WERI-Rb-1 (cell line): ENCODE measurements around the gene WDPCP.

ENCODE experiments used
- DNase-seq: peaks from one replicate; pipeline ENCODE4 v3.0.0-alpha.2; 2020
- H3K27ac ChIP-seq: fragments of 250-450 bp; sonication (Bioruptor Pico); 2 replicates; pipeline ENCODE4 v1.5.1; 2020; ENCODE audit warnings: mild to moderate bottlenecking, moderate library complexity
- H3K27me3 ChIP-seq: fragments of 250-450 bp; sonication (Bioruptor Pico); 2 replicates; pipeline ENCODE4 v1.5.1; 2021; ENCODE audit warnings: mild to moderate bottlenecking, low read depth, moderate library complexity; ENCODE audit not compliant: insufficient read depth, severe bottlenecking
- H3K36me3 ChIP-seq: fragments of 250-450 bp; sonication (Bioruptor Pico); 2 replicates; pipeline ENCODE4 v1.5.1; 2020; ENCODE audit warnings: mild to moderate bottlenecking, moderate library complexity
- H3K4me3 ChIP-seq: 2 replicates; pipeline ENCODE4 v1.5.1; 2011; ENCODE audit warnings: low read depth, mild to moderate bottlenecking, control low read depth, low read length
- H3K9me3 ChIP-seq: fragments of 250-450 bp; sonication (Bioruptor Pico); 2 replicates; pipeline ENCODE4 v1.5.1; 2021; ENCODE audit warnings: mild to moderate bottlenecking, moderate library complexity; ENCODE audit not compliant: severe bottlenecking
- TF ChIP-seq, protein P1 (sequence below): IDR thresholded peaks from 2 replicates; pipeline ENCODE4 v1.5.1; 2011; ENCODE audit warnings: low read depth, mild to moderate bottlenecking, control low read depth, inconsistent platforms, low read length

The WDPCP gene

DNA sequence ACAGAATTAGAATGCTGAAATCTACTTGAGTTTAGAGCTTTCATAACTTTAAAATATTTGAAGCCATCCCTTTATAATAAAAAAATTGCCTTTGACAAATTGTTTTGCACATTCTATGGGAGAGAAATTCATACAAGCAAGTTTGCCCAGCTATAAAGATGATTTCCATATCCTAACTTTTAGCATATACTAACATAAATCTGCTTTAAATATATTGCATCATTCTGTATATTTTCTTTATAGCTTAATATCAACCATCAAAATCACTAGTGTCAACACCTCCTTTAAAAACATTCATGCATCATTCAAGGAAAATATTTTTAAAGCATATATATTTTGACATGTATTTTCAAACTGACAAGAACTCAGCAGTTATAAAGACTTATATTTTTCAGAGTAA, 49.9 kb downstream of the WDPCP start:
- Histone ChIP-seq H3K36me3 (no peaks in the 10 kb centered on the region), H3K27ac (no peak overlapping the region)
- TF ChIP-seq, protein P1, sequence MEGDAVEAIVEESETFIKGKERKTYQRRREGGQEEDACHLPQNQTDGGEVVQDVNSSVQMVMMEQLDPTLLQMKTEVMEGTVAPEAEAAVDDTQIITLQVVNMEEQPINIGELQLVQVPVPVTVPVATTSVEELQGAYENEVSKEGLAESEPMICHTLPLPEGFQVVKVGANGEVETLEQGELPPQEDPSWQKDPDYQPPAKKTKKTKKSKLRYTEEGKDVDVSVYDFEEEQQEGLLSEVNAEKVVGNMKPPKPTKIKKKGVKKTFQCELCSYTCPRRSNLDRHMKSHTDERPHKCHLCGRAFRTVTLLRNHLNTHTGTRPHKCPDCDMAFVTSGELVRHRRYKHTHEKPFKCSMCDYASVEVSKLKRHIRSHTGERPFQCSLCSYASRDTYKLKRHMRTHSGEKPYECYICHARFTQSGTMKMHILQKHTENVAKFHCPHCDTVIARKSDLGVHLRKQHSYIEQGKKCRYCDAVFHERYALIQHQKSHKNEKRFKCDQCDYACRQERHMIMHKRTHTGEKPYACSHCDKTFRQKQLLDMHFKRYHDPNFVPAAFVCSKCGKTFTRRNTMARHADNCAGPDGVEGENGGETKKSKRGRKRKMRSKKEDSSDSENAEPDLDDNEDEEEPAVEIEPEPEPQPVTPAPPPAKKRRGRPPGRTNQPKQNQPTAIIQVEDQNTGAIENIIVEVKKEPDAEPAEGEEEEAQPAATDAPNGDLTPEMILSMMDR = no peak

DNA sequence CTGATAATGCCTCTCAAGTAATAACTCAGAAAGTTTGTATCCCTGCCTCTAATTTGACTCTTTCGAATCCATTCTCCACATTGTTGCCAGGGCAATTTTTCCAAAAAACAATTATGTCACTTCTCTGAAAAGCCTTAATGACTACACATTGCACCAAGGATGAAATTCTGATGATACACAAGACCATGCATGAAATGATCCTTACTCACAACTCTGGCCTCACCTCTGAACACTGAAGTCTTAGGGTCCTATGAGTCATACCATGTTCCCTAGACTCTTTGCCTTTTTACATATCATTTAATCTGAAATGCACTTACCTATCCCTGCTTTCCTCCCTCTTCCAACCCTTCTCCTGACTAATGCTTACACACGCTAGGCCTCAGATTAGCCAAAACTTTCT, 51.0 kb downstream of the WDPCP start:
- no peak for DNase-seq
- Histone ChIP-seq H3K27me3 (no peaks in the 10 kb centered on the region), H3K27ac (no peak overlapping the region), H3K4me3 (no peak overlapping the region), H3K36me3 (no peaks in the 10 kb centered on the region), H3K9me3 (no peaks in the 10 kb centered on the region)
- TF ChIP-seq, protein P1 = no peak

More for the DNA sequence above, 49.9 kb downstream of the WDPCP start:
- Histone ChIP-seq H3K4me3 (no peak overlapping the region), H3K27me3 (no peaks in the 10 kb centered on the region), H3K9me3 (no peaks in the 10 kb centered on the region)
- DNase-seq = no peak

DNA sequence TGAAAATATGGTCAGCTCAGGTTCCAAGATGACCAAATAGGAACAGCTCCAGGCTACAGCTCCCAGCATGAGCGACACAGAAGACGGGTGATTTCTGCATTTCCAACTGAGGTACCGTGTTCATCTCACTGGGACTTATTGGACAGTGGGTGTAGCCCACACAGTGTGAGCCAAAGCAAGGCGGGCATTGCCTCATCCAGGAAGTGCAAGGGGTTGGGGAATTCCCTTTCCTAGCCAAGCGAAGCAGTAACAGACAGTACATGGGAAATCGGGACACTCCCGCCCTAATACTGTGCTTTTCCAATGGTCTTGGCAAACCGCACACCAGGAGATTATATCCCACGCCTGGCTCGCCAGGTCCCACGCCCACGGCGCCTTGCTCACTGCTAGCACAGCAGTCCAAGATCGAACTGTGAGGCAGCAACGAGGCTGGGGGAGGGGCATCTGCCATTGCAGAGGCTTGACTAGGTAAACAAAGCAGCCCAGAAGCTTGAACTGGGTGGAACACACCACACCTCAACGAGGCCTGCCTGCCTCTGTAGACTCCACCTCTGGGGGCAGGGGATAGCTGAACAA, 57.5 kb downstream of the WDPCP start:
- TF ChIP-seq, protein P1 = no peak
- no peak overlapping the region for H3K4me3 ChIP-seq
- H3K9me3 ChIP-seq = peaks cover 2% of the 10 kb centered on the region
- DNase-seq = no peak
- no peaks in the 10 kb centered on the region for H3K27me3 ChIP-seq
- no peak overlapping the region for H3K27ac ChIP-seq
- no peaks in the 10 kb centered on the region for H3K36me3 ChIP-seq

DNA sequence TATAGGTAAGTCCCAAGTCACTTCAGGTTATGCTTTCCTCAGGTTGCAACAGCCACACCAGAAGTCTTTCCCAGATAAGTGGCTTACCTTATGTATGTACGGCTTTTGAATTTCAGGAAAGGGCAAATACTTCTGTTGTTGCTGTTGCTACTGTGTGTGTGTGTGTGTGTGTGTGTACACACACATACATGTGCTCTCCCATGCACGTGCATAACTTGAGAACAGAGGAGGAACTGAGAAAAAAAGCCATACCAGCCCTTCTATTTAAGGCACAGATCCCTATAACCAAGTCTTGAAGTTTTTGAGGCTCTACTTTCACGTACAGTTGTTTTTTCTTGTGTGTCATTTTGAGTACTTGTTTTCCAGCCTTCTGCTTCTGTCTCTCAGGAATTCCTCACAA, 62.4 kb downstream of the WDPCP start:
- DNase-seq = no peak
- no peak overlapping the region for H3K4me3 ChIP-seq
- H3K9me3 ChIP-seq = peaks cover 4% of the 10 kb centered on the region
- no peaks in the 10 kb centered on the region for H3K36me3 ChIP-seq
- TF ChIP-seq, protein P1 = no peak
- H3K27me3 ChIP-seq = no peaks in the 10 kb centered on the region
- no peak overlapping the region for H3K27ac ChIP-seq

DNA sequence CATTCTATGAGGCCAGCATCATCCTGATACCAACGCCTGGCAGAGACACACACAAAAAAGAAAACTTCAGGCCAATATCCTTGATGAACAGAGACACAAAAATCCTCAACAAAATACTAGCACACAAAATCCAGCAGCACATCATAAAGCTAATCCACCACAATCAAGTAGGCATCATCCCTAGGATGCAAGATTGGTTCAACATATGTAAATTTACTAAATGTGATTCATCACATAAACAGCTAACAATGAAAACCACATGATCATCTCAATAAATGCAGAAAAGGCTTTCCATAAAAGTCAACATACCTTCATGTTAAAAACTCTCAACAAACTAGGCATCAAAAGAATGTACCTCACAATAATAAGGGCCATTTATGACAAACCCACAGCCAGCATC, 65.3 kb downstream of the WDPCP start:
- no peaks in the 10 kb centered on the region for H3K27me3 ChIP-seq
- H3K36me3 ChIP-seq = no peaks in the 10 kb centered on the region
- no peak overlapping the region for H3K27ac ChIP-seq
- no peak for DNase-seq
- TF ChIP-seq, protein P1 = no peak
- no peak overlapping the region for H3K4me3 ChIP-seq
- H3K9me3 ChIP-seq = peaks cover 3% of the 10 kb centered on the region

DNA sequence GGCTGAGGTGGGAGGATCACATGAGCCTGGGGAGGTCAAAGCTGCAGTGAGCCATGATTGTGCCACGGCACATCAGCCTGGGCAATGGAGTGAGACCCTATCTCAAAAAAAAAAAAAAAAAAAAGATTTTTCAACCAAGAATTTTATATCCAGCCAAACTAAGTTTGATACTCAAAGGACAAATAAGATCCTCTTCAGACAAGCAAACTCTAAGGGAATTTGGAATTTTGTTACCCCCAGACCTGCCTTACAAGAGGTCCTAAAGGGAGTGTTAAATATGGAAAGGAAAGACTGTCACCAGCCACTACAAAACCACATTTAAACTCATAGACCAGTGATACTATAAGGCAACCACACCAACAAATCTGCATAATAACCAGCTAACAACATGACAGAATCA, 67.5 kb downstream of the WDPCP start:
- H3K27me3 ChIP-seq = no peaks in the 10 kb centered on the region
- H3K36me3 ChIP-seq = no peaks in the 10 kb centered on the region
- H3K4me3 ChIP-seq = no peak overlapping the region
- no peak overlapping the region for H3K27ac ChIP-seq
- no peak for DNase-seq
- TF ChIP-seq, protein P1 = no peak
- H3K9me3 ChIP-seq = peaks cover 3% of the 10 kb centered on the region
